ENCODE results near the gene RRAD. TPM values are rescaled to one million over a fixed set of nuclear protein-coding genes. Genes with fewer than 3 reads are reported as not detected.

Gene RRAD
- total RNA-seq, 1 donor = 1.3 TPM

- Histone ChIP-seq H3K27me3 (ENCODE audit: insufficient read depth, low read length) (peaks cover 6% of the 10 kb centered on the region), H3K4me3 (ENCODE audit: low read length) (no peak within 1 kb of the TSS), H3K9me3 (ENCODE audit: low read depth, low read length) (no peaks in the 10 kb centered on the region)
Observed at GRCh38 chr16:66918803-66919568, 6.3 kb downstream of the RRAD start, which contains the start of gene CDH16. Gene CDH16, minus strand, starts transcription at chr16:66918885. Its CDS starts 820 bp downstream, at chr16:66918065.

GRCh38 chr16:66918355-66918754 lies 7.0 kb downstream of the RRAD start:
- Histone ChIP-seq H3K9me3 (ENCODE audit: low read depth, low read length) (no peaks in the 10 kb centered on the region), H3K4me1 (ENCODE audit: insufficient read depth, low read length) (no peaks in the 10 kb centered on the region), H3K4me3 (ENCODE audit: low read length) (no peak overlapping the region), H3K27me3 (ENCODE audit: insufficient read depth, low read length) (no peaks in the 10 kb centered on the region)

More at GRCh38 chr16:66918803-66919568, 6.3 kb downstream of the RRAD start, which contains the start of gene CDH16:
- H3K4me1 ChIP-seq (ENCODE audit: insufficient read depth, low read length) = no peaks in the 10 kb centered on the region

DNA sequence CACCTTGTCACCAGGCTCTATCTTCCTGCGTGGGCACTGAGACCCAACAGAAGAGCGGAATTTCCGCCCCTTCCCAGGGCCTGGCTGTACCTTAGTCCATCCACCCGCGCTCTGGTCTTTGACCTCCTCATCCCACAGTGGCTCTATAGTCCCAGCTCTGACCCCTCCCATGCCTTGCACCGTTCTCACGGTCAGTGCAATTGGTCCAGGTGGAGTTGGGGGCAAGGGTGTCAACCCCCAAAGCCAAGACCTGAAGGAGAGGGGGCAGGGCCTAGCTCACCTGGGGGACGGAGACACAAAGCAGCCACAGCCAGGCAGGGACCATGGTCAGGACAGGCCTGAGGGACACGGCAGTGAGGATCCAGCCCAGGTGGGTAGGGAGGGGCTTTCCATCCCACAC lies 7.6 kb downstream of the RRAD start:
- no peaks in the 10 kb centered on the region for H3K4me1 ChIP-seq (ENCODE audit: insufficient read depth, low read length)
- no peak overlapping the region for H3K4me3 ChIP-seq (ENCODE audit: low read length)
- H3K27me3 ChIP-seq (ENCODE audit: insufficient read depth, low read length) = no peaks in the 10 kb centered on the region
- H3K9me3 ChIP-seq (ENCODE audit: low read depth, low read length) = no peaks in the 10 kb centered on the region

GRCh38 chr16:66916518-66916917 lies 8.8 kb downstream of the RRAD start:
- Histone ChIP-seq H3K4me1 (ENCODE audit: insufficient read depth, low read length) (no peaks in the 10 kb centered on the region), H3K27me3 (ENCODE audit: insufficient read depth, low read length) (no peaks in the 10 kb centered on the region), H3K9me3 (ENCODE audit: low read depth, low read length) (no peaks in the 10 kb centered on the region), H3K4me3 (ENCODE audit: low read length) (no peak overlapping the region)

GRCh38 chr16:66915041-66915440 lies 10.3 kb downstream of the RRAD start:
- no peaks in the 10 kb centered on the region for H3K4me1 ChIP-seq (ENCODE audit: insufficient read depth, low read length)
- no peaks in the 10 kb centered on the region for H3K9me3 ChIP-seq (ENCODE audit: low read depth, low read length)
- no peak overlapping the region for H3K4me3 ChIP-seq (ENCODE audit: low read length)
- H3K27me3 ChIP-seq (ENCODE audit: insufficient read depth, low read length) = no peaks in the 10 kb centered on the region

DNA sequence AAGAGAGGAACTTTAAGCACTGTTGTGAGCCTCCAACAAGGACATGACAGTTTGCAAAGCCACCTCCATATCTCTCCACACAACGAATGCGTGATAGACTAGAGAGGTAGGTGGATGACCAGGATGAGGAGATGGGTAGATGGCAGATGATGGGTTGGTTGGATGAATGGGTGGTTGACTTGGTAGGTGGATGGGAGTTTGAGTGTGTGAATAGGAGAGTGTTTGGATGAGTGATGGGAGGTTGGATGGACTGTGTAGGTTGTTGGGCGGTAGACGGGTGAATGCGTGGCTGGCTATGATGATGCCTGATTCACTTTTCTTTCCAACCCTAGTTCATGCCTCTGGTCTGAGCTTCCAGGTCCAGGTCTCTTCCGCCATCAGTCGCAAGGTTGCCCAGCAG lies 10.8 kb downstream of the RRAD start:
- Histone ChIP-seq H3K4me3 (ENCODE audit: low read length) (no peak overlapping the region), H3K9me3 (ENCODE audit: low read depth, low read length) (no peaks in the 10 kb centered on the region), H3K4me1 (ENCODE audit: insufficient read depth, low read length) (no peaks in the 10 kb centered on the region), H3K27me3 (ENCODE audit: insufficient read depth, low read length) (no peaks in the 10 kb centered on the region)

DNA sequence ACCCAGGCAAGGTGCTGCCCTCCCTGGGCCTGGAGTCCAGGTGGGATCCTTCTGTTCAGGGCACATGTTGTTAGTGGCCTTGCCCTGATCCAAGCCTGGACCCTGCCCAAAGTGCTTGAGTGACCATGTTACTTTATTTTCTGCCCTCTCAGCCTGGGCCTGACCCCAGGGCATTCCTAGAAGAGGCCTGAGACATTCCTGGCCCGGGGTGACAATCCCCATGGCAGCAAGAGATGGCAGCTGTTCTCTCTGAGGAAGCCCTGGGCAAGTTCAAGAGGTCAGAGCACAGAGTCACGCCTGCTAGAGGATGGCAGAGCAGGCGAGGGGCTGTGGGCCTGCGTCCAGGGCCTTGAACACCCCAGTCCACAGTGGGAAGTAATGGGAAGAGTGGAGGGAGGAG lies 11.6 kb downstream of the RRAD start:
- no peaks in the 10 kb centered on the region for H3K9me3 ChIP-seq (ENCODE audit: low read depth, low read length)
- no peaks in the 10 kb centered on the region for H3K27me3 ChIP-seq (ENCODE audit: insufficient read depth, low read length)
- no peaks in the 10 kb centered on the region for H3K4me1 ChIP-seq (ENCODE audit: insufficient read depth, low read length)
- H3K4me3 ChIP-seq (ENCODE audit: low read length) = no peak overlapping the region

GRCh38 chr16:66913081-66913480 lies 12.3 kb downstream of the RRAD start:
- Histone ChIP-seq H3K27me3 (ENCODE audit: insufficient read depth, low read length) (no peaks in the 10 kb centered on the region), H3K4me1 (ENCODE audit: insufficient read depth, low read length) (no peaks in the 10 kb centered on the region), H3K4me3 (ENCODE audit: low read length) (no peak overlapping the region), H3K9me3 (ENCODE audit: low read depth, low read length) (no peaks in the 10 kb centered on the region)

DNA sequence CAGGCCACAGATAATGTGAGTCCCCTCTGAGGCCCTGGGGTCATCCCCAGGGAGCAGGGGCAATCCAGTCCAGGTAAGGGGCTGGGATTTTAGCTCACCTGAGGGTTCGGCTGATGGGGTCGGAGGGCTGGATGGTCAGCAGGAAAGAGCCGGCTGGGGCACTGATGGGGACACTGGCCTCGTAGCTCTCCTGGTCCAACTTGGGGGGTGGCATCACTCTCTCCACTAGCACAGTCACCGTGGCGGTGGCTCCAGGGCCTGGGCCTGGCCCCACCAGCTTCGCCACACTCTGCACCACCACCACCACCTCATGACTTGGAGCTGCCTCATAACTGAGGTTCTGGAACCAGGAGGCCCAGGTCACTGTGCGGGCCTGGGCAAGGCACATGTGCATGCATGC lies 13.5 kb downstream of the RRAD start:
- Histone ChIP-seq H3K4me1 (ENCODE audit: insufficient read depth, low read length) (no peaks in the 10 kb centered on the region), H3K27me3 (ENCODE audit: insufficient read depth, low read length) (no peaks in the 10 kb centered on the region), H3K9me3 (ENCODE audit: low read depth, low read length) (no peaks in the 10 kb centered on the region), H3K4me3 (ENCODE audit: low read length) (no peak overlapping the region)

- no peaks in the 10 kb centered on the region for H3K4me1 ChIP-seq (ENCODE audit: insufficient read depth, low read length)
- no peak overlapping the region for H3K4me3 ChIP-seq (ENCODE audit: low read length)
- no peaks in the 10 kb centered on the region for H3K9me3 ChIP-seq (ENCODE audit: low read depth, low read length)
- H3K27me3 ChIP-seq (ENCODE audit: insufficient read depth, low read length) = no peaks in the 10 kb centered on the region
Observed at GRCh38 chr16:66911112-66911511, 14.2 kb downstream of the RRAD start.

DNA sequence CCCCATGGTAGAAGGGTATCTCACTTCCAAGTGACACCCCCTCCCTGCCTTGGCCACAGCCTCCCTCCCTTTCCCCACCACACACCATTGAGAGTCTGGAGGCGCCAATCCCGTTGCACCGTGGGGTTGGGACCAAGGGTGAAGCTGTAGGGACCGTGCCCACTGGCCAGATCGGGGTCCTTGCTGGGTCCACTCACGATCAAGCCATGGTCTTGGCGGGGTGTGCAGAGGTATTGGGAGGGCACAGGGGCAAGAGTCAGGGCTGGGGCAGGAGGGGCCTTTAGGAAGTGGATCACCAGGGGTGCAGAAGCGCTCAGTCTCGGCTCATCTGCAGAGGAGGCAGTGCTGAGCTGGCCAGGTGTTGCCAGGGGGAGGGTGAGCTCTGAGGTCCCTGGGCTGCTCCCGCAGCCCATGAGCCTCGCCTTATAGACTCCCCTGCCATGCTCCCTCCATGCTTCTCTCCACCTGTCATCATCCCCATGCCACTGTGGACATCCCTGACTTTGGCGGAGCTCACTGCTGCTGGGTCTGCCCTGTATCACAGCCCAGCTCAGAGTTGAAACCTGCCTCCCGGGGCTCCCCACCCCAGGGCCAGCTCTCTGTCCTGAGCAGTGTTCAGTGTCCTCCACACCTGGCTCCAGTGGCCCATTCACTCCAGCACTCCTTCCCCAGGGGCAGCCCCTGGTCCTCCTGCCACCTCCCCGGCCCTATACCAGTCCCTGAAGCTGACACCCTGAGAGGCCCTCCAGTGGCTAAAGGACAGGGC lies 15.0 kb downstream of the RRAD start:
- no peaks in the 10 kb centered on the region for H3K27me3 ChIP-seq (ENCODE audit: insufficient read depth, low read length)
- H3K9me3 ChIP-seq (ENCODE audit: low read depth, low read length) = no peaks in the 10 kb centered on the region
- no peaks in the 10 kb centered on the region for H3K4me1 ChIP-seq (ENCODE audit: insufficient read depth, low read length)
- H3K4me3 ChIP-seq (ENCODE audit: low read length) = no peak overlapping the region

DNA sequence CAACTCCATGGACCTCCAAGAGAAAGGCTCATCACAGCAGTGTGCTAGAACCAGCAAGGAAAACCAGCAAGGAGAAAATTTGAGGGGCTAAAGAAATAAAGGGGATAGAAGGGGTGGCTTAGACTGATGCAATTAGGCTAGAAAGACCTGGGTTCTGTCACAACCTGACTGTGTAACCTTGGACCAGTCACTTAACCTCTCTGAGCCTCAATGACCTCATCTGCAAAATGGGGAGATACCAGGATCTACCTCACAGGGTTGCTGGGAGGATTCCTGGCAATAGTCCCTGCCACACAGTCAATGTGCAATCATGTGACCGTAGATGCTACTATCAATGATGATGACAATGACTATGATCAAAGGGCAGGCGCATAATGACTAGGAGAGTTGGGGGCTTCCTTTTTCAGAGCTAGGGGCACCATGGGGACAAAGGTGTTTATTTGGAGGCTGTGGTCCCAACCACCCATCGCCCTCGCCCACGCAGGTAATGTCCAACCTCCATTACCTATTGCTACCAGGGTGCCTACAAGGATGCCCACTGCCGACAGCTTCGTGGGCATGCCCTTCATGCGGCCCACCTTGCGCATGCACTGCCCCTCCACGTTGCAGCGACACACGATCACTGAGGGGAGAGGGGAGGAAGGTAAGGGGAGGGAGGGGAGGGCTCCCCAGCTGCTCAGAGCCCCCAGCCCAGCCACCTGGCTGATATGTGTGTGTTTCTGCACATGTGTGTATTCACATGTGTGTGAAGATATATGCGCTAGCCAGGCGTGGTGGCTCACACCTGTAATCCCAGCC lies 16.4 kb downstream of the RRAD start:
- Histone ChIP-seq H3K9me3 (ENCODE audit: low read depth, low read length) (no peaks in the 10 kb centered on the region), H3K27me3 (ENCODE audit: insufficient read depth, low read length) (no peaks in the 10 kb centered on the region), H3K4me3 (ENCODE audit: low read length) (no peak overlapping the region), H3K4me1 (ENCODE audit: insufficient read depth, low read length) (no peaks in the 10 kb centered on the region)

- H3K4me1 ChIP-seq (ENCODE audit: insufficient read depth, low read length) = no peaks in the 10 kb centered on the region
- no peak overlapping the region for H3K4me3 ChIP-seq (ENCODE audit: low read length)
- no peaks in the 10 kb centered on the region for H3K27me3 ChIP-seq (ENCODE audit: insufficient read depth, low read length)
- H3K9me3 ChIP-seq (ENCODE audit: low read depth, low read length) = no peaks in the 10 kb centered on the region
Observed at GRCh38 chr16:66908116-66908515, 17.2 kb downstream of the RRAD start.

DNA sequence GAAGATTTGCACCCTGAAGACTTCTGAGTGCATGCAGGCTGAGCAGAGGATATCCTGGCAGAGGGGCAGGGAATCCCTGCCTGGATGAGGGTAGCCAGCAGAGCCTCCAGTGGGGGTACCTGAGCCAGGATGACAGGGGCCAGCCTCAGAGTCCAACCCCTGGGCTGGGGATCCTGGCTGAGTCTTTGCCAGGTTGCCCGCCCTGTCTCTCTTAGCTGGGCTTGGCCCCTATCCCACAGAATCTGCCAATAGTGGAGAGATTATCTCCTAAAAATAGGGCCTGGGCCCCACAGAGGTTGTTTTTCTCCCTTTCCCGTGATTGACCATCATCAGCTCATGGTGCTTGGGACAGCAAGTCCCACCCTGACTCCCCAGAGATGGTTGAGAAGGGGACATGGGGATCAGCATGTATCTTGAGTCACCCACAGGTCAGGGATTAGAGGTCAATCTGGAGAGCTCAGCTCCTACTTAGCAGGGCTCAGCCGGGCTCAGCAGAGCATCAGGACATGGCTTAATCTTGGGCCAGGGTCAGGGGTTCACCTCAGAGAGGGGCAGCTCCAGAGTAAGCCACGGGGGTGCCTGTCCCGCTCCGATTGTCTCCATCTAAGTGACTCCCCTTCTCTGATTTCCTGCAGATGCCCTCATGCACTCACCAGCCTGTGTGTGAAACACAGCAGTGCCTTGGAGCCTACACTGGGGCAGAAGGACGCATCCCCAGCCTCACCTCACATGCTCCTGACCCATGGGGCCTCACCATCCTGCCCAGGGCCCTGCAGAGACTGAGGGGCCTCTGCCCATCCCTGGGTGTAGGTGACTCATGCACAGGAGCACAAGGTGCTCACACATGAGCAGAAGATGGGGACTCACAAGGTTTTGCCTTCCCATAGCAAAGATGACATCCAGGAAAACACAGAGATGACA lies 18.2 kb downstream of the RRAD start:
- no peak overlapping the region for H3K4me3 ChIP-seq (ENCODE audit: low read length)
- H3K27me3 ChIP-seq (ENCODE audit: insufficient read depth, low read length) = no peaks in the 10 kb centered on the region
- H3K9me3 ChIP-seq (ENCODE audit: low read depth, low read length) = no peaks in the 10 kb centered on the region
- H3K4me1 ChIP-seq (ENCODE audit: insufficient read depth, low read length) = no peaks in the 10 kb centered on the region
